GM18951 (cell line): ENCODE data around the gene RLN2.

Experiments used
- POLR2A ChIP-seq: IDR thresholded peaks from 4 replicates; pipeline ENCODE4 v1.6.1; 2011; ENCODE audit warnings: mild to moderate bottlenecking; ENCODE audit not compliant: insufficient read length, insufficient read depth; ENCODE audit errors: extremely low read depth
- in situ Hi-C: fragments of 300-500 bp; cut with MboI; formaldehyde crosslinking; loops from one replicate; pipeline ENCODE4 v1.12.0; 2022; ENCODE audit warnings: low sequenced_read_pairs, mixed read lengths, inconsistent platforms; ENCODE audit not compliant: unreplicated experiment

RLN2 gene

GRCh38 chr9:5310851-5311250 is 6.3 kb upstream of the RLN2 start:
- no peak for TF ChIP-seq POLR2A
- in situ Hi-C loops, result no loop called here

GRCh38 chr9:5305741-5306140 is 1.2 kb upstream of the RLN2 start:
- no peak for TF ChIP-seq POLR2A
- in situ Hi-C loops, result no loop called here

GRCh38 chr9:5301544-5301943 is 3.0 kb downstream of the RLN2 start:
- in situ Hi-C loops, result no loop called here
- no peak for TF ChIP-seq POLR2A

- in situ Hi-C loops, result no loop called here
- no peak for TF ChIP-seq POLR2A
Observed at GRCh38 chr9:5292141-5292540, 12.4 kb downstream of the RLN2 start.

GRCh38 chr9:5288591-5288990 is 15.9 kb downstream of the RLN2 start:
- in situ Hi-C loops, result no loop called here

GRCh38 chr9:5286262-5286661 is 18.3 kb downstream of the RLN2 start:
- TF ChIP-seq POLR2A, result no peak
- in situ Hi-C loops, result no loop called here

More at GRCh38 chr9:5288591-5288990, 15.9 kb downstream of the RLN2 start:
- no peak for TF ChIP-seq POLR2A

GRCh38 chr9:5278486-5278885 is 26.0 kb downstream of the RLN2 start:
- TF ChIP-seq POLR2A, result no peak
- in situ Hi-C loops, result no loop called here

GRCh38 chr9:5274770-5275169 is 29.7 kb downstream of the RLN2 start:
- in situ Hi-C loops, result no loop called here
- TF ChIP-seq POLR2A, result no peak

- TF ChIP-seq POLR2A, result no peak
- in situ Hi-C loops, result no loop called here
Observed at GRCh38 chr9:5269249-5269715, 35.2 kb downstream of the RLN2 start.

GRCh38 chr9:5265939-5266338 is 38.6 kb downstream of the RLN2 start:
- in situ Hi-C loops, result no loop called here
- TF ChIP-seq POLR2A, result no peak

- in situ Hi-C loops, result no loop called here
- no peak for TF ChIP-seq POLR2A
Observed at GRCh38 chr9:5264219-5264595, 40.3 kb downstream of the RLN2 start.

GRCh38 chr9:5263351-5264218 is 40.9 kb downstream of the RLN2 start:
- TF ChIP-seq POLR2A, result no peak
- in situ Hi-C loops, result no loop called here
